Activated CD8-positive, alpha-beta memory T cell treated with anti-CD3 and anti-CD28 coated beads, Interleukin-2, amount 50 U/mL, for 1 hour (primary cell): ENCODE data around the gene KRT35.

Source experiments
- DNase-seq: peaks from one replicate; pipeline ENCODE4 v3.0.0-alpha.2; 2020; ENCODE audit errors: extremely low read depth

The KRT35 gene

DNA sequence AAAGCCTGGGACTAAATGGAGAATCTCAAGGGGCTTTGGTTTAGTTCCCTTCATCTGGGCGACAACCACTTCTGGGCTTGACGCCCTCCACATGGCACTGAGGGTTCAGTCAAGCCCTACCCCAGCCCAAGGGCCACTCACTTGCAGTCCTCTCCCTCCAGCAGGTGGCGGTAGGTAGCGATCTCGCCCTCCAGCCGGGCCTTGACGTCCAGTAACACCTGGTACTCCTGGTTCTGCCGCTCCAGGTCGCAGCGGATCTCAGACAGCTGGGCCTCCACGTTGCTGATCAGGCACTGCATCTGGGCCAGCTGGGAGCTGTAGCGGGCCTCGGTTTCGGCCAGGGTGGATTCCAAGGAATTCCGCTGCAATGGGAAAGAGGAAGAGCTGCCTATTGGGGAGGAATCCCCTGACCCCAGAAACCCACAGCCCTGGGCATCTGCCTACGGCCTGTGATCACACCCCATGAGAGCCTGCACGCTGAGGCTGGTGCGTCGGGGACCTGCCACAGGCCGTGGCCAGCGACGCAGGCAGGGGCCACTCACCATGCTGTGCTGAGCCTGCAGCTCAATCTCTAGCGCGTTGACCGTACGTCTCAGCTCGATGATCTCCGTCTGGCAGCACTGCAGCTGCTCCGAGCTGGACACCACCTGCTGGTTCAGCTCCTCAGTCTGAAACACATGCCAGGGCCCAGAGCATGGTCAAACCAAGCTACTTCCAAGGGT, 6.0 kb upstream of the KRT35 start:
- DNase-seq, result no peak

- no peak for DNase-seq
Observed at GRCh38 chr17:41486316-41486715, 5.4 kb upstream of the KRT35 start.

DNA sequence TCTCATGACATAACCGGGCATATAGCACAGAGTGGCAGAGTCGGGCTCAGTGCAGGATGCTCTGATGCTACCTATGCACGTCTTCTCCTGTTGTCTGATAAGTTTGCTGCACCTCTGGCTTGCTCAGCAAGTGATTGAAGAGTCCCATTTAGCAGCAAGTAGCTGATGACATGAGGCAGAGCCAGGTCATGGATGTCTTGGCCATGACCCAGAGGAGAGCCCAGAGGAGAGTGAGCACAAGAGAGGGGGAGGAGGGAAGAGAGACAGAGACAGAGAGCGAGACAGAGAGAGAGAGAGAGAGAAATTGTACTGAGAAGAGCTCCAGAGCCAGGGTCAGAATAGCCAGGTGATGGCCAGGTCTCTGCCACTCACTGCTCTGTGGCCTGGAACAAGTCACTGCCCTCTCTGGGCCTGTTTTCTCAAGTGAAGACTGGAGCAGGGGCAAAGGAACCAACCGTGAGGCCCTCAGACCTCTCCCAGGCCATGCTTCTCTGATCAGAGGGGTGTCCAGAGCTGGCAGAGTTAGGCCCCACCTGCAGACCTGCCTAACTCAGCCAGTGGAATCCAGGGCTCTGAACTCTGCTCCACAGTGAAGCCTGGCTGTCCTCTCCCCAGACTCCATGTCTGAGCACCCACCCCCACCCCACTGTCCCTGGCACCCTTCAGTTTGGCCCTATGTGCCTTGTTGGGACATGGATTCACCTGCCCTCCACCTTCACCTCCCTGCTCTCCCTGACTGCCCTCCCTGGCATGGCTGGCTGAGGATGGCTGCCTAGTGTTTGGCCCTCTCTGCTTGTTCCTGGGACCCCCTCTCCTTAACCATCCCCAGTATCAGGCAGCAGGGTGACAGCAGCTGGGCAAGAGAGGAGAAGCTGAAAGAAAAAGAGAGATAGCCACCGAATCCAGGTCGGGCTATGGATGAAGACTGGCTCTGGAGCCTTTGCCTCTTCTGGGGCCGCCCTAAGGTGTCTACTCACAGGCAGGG, 4.3 kb upstream of the KRT35 start:
- DNase-seq, result no peak

DNA sequence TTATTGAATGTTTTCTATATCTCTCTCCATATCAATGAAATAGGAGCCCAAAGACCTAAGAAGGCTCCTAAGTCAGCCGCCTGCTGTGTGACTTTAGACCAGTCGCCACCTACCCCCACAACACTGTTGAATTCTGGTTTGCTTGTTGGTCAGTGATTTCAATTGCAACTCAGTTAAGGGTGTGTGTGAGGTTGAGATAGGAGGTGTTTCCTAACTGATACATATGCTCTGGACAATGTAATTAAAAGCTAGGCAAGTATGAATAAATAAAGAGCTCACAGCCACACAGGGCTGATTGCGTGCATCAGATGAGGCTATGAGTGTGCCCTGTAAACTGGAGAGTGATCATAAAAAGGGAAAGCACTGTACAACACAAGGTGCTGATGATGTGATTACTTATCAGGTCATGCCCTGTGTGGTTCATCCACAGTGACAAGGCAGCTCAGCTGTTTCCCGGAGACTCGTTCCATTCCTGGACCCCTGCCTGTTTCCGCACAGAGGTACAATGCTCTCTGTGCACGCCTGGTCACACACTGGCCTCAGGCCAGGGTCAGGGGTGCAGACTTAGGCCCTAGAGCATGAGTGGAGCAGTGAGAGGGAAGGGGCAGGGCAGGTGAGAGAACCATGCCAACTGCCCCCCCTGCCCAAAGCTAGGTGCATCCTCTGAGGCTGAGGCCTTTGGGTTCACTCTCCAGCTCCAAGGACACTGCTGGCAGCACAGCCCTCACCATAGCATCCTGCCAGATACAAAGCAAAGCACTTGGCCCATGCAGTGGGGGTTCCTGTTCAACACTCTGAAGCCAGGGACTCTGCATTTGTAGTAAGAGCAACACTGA, 3.3 kb upstream of the KRT35 start:
- DNase-seq, result no peak

DNA sequence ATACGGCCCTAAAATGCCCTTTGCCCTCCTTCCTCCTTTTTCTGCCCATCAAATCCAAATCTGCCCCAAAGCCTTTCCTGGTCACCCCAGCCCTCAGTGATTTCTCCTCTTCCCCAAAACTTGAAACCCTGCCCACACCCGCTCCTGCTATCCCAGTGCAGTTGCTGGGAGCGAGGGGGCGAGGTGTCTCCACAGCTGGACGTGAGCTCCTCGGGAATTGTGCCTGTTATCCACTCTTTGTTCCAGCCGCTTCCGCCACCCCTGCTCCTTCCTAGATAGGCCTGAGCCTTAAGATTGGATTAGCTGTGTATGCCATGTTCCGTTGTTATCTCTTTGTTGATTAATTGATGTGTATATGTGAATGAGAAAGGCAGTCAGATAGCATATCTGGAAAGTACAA, 2.6 kb upstream of the KRT35 start:
- DNase-seq, result no peak

DNA sequence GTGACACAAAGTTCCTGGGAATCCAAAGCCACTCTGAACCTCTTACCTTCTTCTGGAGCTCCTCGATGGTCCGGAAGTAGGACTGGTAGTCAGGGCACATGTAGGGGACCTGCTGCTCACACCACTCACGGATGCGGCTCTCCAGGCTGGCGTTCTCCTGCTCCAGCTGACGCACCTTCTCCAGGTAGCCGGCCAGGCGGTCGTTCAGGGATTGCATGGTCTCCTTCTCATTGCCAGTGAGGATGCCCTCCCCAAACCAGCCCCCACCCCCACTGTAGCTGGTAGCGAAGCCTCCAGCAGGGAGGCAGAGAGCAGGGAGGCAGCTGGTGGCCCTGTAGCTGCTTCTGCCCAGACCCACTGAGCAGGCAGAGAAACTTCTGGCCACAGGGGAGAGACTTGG, 370 bp downstream of the KRT35 start:
- DNase-seq, result no peak

DNA sequence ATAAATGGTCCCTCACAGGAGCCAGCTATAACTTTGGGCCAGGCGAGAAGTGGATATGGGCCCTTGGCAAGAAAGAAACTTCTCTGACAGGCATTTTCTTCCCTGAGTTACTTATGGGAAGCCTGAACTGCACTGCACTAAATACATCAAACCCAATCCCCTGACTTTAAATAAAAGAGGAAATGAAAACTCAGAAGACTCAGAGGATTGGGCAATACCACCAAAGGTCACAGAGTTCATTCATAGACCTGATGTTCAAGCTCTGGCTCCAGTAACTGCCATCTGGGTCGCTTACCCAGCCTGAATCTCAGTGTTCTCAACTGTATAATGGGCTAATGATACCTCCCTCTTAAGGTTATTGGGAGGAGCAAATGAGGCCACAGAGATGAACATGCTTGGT, 815 bp downstream of the KRT35 start:
- DNase-seq, result no peak

GRCh38 chr17:41478237-41478636, 2.7 kb downstream of the KRT35 start:
- DNase-seq, result no peak

DNA sequence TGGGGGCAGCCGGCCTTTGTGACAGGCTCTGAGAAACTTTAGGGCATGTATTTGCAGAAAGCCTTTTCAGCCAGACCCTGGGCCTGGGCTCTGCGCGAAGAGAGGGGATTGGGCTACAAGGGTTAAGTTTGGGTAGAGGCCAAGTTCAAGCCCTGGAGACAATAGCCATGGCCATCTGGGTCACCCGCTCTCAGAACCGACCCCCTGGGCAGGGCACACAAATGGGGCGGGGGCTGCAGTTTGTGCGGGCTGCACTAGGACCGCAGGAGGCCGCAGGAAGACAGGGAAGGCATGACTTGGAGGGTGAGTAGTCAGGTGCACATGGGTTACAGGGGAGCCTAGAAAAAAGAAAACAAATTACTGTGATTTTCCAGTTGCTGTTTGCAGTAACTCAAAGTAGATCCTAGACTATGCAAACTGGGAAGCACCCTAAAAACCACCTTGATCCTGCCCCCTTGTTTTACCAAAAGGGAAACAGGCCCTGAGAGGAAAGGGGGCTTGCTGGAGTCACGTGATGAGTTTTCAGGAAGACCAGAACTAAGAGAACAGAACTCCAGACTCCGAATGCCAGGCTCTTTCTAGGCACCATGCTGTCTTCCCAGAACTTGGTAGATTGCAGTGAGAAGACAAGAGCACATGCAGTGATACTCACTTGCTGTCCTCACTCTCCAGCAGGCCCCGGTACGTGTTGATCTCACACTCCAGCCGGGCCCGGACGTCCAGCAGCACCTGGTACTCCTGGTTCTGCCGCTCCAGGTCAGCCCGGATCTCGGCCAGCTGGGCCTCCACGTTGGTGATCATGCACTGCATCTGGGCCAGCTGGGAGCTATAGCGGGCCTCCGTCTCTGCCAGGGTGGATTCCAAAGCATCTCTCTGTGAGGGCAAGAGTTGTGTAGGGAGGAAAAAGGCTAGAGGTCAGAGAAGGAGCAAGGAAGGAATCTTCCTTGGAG, 3.8 kb downstream of the KRT35 start:
- DNase-seq, result no peak

GRCh38 chr17:41475421-41475820, 5.5 kb downstream of the KRT35 start:
- no peak for DNase-seq

DNA sequence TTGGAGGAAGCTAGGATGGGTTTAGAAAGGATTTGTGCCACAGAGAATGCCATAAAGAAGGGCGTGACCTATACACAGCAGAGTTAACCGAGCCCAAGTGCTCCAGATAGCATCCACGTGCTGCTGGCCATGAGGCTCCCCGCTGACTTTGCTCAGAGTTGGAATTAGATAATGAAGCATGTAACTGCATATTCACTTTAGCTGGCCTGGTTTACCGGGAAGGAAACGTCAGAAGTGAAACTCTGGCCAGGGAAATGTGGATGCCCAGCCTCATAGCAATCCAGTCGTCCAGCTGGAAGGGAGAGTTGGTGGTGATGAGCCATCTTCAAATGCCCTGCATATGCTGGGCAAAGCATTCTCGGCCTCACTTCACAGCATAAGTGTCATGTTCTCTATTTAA, 6.1 kb downstream of the KRT35 start:
- no peak for DNase-seq

GRCh38 chr17:41468346-41468745, 12.6 kb downstream of the KRT35 start:
- DNase-seq, result no peak

- no peak for DNase-seq
Observed at GRCh38 chr17:41467561-41467960, 13.4 kb downstream of the KRT35 start.

GRCh38 chr17:41466988-41467387, 14.0 kb downstream of the KRT35 start, which contains the start of gene KRT32:
TSS of gene KRT32 (minus strand) at chr17:41467386. CDS start at chr17:41467325, 61 bp downstream.
- no peak for DNase-seq

DNA sequence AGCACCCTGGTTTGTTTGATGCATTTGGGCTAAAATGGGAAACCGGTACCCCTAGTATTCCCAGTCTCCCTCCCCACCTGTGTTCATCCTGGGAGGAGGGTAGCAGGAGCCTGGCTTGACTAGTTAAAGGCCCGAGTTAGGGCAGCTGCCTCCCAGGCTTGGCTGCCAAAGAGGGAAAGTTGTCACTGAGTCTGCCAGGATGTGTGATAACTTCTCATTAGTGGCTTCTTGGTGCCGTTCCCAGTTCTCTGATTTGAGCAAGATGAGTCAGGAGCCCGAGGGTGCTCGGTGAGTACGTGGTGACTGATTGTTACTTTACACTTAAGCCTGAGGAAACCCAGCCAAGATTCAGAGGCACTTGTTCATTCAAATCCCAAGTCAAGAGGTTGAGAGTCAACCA, 16.3 kb downstream of the KRT35 start:
- no peak for DNase-seq

GRCh38 chr17:41464173-41464572, 16.8 kb downstream of the KRT35 start:
- DNase-seq, result no peak

DNA sequence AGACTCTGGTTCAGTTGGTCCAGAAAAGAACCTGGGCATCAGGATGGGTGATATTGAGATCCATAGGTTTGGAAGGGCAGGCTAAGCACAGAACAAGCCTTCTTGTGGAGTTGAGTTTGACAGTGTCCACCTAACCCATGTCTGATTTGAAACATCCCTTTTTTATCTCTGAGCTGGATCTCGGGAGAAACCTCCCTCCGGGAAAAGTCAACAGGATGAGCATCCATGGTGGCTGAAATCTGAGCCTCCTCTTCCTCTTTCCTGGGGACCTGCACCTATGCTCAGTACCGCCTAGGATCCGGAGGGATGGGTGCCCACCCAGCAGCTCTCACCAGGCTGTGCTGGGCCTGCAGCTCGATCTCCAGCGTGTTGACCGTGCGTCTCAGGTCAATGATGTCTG, 17.2 kb downstream of the KRT35 start:
- no peak for DNase-seq

- no peak for DNase-seq
Observed at GRCh38 chr17:41462705-41463104, 18.2 kb downstream of the KRT35 start.

DNA sequence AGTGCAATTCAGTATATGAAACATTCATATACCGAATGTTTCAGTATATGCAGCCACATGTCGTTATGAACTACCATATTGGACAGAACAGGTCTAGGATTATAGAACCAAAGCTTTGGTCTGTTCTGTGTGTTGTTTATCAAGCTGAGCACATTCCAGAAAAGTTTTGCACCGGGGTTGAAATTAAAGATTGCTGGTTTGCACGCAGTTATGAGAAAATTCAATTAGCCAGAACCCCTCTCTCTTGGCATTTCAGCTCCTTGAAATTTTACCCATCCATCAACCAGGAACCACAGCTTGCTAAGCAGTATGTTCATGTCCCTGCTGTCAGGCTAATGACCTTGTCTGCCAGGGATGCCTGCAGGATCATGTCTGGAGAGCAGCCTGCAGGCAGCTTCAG, 23.3 kb downstream of the KRT35 start:
- DNase-seq, result no peak

DNA sequence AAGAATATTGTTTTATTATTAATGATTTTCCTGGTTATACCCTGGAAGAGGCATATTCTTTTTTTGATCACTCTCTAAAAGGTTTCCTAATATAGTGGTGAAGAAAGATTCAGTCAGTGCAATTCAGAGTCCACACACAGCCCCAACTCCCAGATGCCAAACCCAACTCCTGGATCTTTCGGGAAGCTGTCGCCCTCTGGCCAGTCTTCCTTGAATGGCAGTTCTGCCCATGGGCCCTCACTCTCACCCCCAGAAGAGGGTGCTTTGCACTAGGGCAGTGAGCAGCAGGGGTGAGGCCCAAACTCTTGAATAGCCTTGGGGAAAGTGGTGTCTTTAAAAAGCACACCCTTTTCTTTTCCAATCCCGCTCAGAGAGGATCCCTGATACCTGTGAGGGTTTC, 24.7 kb downstream of the KRT35 start:
- DNase-seq, result no peak

- no peak for DNase-seq
Observed at GRCh38 chr17:41455236-41455635, 25.7 kb downstream of the KRT35 start.
